HG02970 (cell line): ENCODE data around the gene ZCCHC14.
A peak's percentile ranks its signal among the peaks of the same experiment; 100 is the strongest.
"Not testable (repeated sequence)": the region's sequence is repeated elsewhere in the genome, so short reads cannot be mapped to it uniquely, and the experiment has no call there.

Experiments
- ATAC-seq: cut with Tn5 transposase; IDR thresholded peaks from one replicate; pipeline ENCODE4 v1.9.1; 2021; ENCODE audit warnings: mild to moderate bottlenecking, moderate library complexity, moderate number of reproducible peaks; ENCODE audit not compliant: unreplicated experiment, low FRiP score

The ZCCHC14 gene

DNA sequence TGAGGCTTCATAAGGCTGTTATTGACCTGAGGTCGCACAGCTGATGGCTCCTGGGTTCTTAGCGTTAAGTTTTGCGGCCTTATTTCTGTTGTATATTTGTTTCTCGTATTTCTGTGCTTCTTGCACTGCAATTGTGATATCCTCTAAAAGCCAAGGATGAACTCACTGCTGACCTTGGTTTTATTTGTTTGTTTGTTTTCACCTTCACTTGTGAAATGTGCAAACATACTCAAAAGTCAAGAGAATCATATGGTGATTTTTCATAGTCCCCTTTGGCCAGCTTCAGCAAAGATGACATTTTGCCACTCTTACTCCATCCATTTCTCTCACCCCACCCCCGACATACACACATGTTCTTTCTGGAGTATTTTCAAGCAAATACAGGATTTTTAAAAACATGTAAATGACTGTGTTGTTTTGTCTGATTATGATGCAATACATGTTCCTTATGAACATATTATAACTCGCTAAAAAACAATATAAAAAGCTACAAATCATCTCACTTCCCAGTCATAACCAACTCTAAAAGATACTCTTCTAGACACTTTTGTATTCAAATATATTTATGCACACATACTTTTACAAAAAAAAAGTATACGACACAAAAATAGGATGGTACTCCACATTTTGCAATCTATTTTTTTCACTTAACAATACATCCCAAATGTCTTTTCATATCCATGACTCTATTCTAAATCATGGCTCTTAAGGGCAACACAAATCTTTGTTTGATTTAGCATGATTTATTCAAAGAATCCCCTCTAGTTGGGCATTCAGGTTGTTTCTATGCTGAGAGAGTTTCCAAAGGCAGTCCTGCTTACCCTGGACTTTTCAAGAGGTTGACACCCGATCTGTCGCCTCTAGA is 5.7 kb upstream of the ZCCHC14 start:
- no peak for ATAC-seq

DNA sequence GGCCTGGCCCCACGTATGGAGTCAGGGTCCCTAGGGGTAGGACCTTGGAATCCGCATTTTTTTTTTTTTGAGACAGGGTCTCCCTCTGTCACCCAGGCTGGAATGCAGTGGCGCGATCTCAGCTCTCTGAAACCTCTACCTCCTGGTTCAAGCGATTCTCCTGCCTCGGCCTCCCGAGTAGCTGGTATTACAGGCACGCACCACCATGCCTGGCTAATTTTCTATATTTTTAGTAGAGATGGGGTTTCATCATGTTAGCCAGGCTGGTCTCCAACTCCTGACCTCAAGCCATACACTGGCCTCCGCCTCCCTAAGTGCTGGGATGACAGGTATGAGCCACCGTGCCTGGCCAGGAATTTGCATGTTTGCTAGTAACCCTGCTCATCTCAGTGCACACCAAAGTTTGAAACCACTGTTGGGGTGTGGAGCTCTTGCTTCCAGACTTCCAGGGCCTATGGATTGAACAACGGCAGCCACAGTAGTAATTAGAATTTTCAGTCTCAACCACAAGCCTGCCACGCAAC is 5.0 kb upstream of the ZCCHC14 start:
- not testable (repeated sequence) for ATAC-seq

DNA sequence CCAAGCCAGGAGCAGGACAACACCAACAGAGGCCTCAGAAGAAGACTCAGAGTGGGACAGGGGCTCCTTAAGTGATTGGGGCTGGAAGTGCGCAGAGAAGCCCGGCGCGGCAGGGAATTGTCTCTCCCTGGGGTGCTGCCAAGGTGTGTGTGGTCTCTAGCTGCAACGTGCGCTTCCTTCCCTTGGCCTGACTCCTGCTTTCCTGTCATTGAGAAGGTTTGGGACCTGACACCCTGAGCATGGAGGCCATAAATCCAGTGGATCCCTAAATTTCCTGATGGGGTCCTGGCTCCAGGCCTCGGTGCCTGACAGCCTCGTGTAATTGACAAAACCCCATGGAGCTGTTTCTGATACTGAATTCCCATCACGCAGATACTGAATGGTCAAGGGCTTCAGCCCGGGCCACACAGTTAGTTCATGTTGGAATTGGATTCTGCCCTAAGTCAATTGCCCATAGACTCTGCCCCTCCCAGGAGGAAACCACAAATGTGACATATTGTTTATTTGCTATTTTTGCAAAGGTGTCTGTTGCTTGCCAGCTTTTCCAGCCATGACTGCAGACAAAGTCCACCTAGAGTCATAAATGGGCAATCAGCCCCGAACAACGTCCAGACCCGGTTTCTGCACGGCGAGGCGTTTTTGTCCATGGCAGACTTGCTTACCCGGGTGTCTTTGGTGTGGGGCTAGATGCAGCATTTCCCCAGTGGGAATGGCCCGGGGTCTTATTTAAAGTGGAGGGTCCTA is 4.4 kb upstream of the ZCCHC14 start:
- ATAC-seq: not testable (repeated sequence)

GRCh38 chr16:87496447-87496801 is 3.6 kb upstream of the ZCCHC14 start:
- ATAC-seq: no peak

DNA sequence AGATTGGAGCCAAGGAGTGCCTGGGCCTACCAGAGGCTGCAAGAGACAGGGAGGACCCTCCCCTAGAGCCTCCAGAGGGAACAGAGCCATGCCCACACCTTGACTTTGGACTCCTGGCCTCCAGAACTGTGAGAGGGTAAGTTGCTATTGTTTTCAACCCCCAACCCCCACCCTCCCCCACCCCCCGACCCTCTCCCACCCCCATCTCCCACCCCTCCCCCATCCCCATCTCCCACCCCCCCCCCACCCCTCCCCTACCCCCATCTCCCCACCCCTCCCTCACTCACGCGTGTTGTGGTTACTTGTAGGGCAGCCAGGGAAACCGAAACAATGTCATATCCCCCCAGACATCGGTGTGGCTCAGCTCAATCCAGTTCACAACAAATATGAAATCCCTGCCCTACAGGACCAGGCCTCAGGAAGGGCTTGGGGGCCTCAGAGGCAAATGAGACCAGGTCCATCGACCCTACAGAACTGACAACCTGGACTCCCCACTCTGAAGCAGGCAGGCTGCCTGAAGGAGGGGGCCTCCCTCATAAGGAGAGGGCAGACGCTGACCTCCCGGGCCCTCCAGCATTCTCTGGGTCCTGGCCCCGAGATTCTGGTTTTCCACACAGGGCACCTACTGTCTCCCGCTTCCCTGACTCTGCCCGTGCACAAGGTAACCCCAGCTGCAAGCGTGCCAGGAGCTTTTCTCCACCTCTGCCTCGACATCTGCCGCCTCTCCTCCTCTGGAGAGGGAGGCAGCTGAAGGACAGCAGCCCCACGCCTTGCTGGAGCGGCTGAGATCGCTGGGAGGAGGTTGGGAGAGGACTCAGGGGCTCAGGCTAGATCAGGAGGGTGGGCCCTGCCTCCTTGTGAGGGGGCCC is 3.0 kb upstream of the ZCCHC14 start:
- ATAC-seq: no peak

DNA sequence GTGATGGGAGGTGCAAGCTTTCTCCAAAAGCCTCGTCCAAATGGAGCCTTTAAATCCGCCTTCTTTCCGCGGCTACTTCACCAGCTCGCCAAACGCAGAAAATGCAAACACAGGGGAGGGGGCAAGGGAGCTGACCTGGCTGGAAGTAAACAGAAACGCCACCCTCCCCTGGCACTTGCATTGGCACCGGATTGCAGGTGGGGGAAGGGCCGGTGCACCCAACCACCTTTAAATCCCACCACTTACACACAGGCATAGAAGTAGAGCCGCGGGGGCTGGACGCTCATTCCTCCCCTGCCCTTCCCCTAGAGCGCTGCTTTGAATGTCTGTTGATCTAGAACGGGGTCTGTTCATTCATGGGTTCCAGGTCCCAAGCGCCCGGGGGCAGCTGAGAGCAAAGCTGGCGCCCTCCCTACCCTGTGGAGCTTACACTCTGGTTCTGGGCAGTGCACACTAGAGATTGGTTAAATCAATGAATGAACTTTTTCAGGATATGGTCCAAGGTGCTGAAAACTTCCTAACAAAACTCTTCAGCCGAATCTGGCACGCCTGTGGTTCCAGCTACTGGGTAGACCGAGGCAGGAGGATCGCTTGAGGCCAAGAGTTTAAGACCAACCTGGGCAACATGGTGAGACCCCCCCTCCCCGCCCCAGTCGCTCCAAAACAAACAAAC is 920 bp upstream of the ZCCHC14 start:
- no peak for ATAC-seq

DNA sequence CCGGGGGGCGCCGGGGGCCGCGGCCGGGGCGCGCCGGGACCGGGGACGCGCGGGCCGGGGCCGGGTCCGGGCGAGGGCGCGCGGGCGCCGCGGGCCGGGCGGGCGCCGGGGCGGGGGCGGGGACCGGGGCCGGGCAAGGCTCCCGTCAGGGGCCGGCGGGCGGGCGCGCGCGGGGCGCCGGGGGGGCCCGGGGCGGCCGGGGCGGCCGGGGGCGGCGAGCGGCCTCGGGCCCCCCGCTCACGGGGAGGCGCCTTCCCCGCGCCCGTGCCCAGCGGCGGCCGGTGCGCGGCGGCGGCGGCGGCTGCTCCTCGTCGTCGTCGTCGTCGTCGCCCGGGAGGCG is 563 bp downstream of the ZCCHC14 start:
- ATAC-seq: peak; percentile 7

DNA sequence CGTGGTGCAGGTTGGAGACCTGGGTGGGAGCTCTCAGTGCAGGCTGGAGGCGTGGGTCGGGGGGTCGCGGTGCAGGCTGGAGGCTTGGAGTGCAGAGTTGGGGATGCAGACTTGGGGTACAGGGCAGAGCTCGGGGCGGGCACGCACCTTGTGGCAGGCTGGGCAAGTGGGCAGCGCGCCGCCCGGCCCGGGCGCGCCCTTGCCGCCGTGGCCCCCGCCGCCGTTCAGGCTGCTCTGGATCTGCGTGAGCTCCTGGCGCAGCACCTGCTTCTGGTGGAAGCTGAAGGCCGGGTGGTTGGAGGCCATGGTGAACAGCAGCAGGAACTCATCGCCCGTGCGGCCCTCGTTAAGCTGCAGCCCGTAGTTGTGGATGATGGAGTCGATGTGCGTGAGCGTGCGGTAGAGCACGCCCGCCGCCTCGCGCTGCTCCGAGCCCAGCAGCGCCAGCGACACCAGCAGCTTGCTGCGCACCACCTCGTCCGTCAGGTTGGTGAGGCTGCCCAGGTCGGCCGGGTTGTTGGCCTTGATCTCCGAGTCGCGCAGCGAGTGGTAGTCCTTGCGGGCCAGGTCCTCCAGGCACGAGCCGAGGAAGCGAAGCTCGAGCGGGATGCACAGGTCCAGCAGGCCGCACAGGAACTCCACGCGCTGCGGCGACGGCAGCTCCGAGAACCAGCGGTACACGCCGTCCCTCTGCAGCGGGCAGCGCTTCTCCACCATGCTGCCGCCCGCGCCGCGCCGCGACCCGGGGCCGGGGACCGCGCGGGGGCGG is 1.1 kb downstream of the ZCCHC14 start:
- ATAC-seq: no peak

DNA sequence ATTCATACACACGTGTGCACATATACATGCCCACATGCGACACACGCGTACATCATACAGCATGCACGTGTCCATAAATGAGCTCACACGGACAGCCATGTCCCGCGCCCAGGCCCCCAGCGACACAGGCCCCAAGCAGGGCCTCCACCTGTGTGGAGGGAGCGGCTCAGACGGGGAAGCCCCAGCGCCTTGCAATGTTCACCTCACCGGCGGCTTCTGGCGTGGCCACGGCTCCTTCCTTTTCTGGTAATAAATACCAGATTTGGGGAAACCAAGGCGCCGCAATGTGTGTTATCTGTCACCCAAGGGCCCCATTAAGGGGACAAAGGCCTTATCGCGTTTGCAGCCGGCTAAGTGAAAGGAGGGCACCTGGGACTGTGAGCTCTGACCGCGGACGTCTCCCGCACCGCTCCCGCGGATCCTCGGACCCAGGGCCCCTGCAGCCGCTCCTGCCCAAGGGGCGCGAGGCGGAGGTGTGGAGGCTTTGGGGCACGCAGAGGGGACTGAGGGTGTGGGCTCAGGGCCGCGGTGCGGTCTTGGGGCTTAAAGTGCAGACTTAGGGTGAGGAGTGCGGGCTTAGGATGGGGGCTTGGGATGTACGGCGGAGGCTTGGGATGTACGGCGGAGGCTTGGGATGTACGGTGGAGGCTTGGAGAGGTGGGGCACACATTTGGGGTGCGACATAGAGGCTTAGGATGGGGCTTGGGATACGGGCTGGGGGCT is 1.9 kb downstream of the ZCCHC14 start:
- ATAC-seq: not testable (repeated sequence)

DNA sequence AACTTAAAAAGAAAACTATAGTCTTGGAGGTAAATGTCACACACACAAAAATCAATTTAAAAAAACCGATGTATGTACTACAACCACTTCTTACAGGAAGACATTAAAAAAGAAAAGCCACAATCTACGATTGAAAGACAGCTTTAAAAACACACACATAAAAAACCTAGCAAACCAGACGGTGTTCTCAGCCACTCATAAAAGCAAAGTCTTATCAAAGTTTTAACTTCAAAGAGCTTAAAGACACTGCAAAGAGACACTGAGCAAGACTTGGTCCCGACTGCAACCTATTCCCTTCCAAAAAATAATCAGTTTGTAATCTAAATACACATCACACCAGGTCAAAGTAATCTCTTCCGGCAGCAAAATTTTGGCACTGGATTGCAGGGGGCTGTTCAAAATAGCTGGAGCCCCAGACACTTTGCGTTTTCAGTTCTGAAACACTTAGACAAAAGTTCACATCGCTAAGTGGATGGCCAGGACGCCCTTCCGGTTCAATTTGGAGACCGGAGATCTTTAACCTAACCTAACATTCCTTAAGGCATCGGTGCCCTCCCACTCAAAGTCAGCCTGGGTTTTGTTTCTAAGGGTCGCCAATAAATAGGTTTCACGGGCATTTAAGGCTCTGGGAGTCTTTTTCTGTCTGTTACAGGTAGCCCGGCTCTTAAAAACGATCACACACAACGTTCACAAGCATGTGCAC is 2.6 kb downstream of the ZCCHC14 start:
- ATAC-seq: no peak

DNA sequence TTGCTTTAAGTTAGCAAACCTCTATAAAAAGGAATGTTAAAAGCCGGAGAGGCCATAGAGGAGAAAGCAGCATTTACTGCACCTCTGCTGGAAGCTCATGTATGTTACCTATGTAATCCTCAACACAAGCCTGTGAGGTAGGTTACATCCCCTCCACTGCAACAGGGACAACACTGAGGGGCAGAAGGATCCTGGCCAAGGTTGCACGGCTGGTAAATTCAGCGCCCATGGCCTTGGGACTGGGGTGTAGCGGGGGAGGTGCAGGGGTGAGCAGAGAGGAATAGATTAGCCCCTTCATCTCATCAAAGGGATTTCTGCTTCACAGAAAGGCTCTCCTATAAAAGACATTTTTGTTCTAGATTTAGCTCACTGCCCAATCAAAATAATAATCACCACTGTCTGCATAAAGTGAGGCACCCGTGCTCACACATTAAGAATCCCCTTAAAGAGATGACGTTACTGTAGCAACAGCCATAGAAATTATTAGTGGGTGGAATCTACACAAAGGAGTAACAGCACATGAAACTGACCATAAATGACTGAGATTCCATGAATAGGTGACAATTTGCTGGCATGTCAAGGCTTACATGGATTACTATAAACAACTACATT is 3.3 kb downstream of the ZCCHC14 start:
- ATAC-seq: no peak

GRCh38 chr16:87488960-87489359 is 3.9 kb downstream of the ZCCHC14 start:
- ATAC-seq: not testable (repeated sequence)

- no peak for ATAC-seq
Measured at GRCh38 chr16:87487361-87487924, 5.4 kb downstream of the ZCCHC14 start.

DNA sequence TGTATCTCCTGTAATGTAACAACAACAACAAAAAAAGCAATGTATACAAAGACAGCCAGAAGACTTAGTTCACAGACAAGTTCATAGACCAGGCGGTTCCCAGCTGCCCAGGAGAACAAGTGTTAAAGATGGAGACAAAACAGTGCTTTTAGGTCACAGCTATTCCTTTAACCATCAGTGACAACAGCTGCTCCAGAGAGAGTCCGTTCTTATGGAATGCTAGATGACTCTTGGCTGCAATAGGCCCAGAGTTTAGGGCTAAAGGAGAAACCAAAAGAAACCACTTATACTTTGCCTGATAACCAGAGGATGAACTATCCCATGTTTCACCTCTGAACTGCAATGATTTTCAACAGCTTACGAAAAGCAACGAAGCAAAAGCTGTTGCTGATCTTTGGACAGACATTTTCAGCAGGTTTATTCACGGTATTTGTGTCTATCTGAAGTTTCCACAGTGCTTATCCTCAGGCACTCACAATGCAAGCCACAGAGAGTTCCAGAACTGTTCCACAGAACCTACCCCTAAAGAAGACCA is 6.0 kb downstream of the ZCCHC14 start:
- no peak for ATAC-seq

- no peak for ATAC-seq
Measured at GRCh38 chr16:87486282-87486681, 6.5 kb downstream of the ZCCHC14 start.

GRCh38 chr16:87485792-87486191 is 7.0 kb downstream of the ZCCHC14 start:
- ATAC-seq: not testable (repeated sequence)
